ENCODE data around the gene IL17RC.
"Not testable (repeated sequence)": the region's sequence is repeated elsewhere in the genome, so short reads cannot be mapped to it uniquely, and the experiment has no call there.

The IL17RC gene

GRCh38 chr3:9916734-9917680 lies at the start of gene IL17RC:
IL17RC (plus strand) TSS chr3:9917098; CDS start chr3:9917316, 218 bp downstream.
- FAIRE-seq (peak; percentile 86), DNase-seq (ENCODE audit: insufficient read length, low spot score) (peak; percentile 94)
- 0 out of 2 replicates have a peak, but pooled peaks have one; percentile 28 for TF ChIP-seq POLR2A (IDR thresholded peaks at IDR 0.05; ENCODE audit: low read depth, low read length)

- DNase-seq (ENCODE audit: insufficient read length, low spot score) (no peak), FAIRE-seq (no peak)
- TF ChIP-seq POLR2A (IDR thresholded peaks at IDR 0.05; ENCODE audit: low read depth, low read length): no peak
Measured at GRCh38 chr3:9867106-9867505, 49.8 kb upstream of the IL17RC start.

GRCh38 chr3:9869955-9870354 lies 46.9 kb upstream of the IL17RC start:
- no peak for TF ChIP-seq POLR2A (IDR thresholded peaks at IDR 0.05; ENCODE audit: low read depth, low read length)
- FAIRE-seq (no peak), DNase-seq (ENCODE audit: insufficient read length, low spot score) (no peak)

GRCh38 chr3:9870978-9871377 lies 45.9 kb upstream of the IL17RC start:
- DNase-seq (ENCODE audit: insufficient read length, low spot score) (no peak), FAIRE-seq (no peak)
- TF ChIP-seq POLR2A (IDR thresholded peaks at IDR 0.05; ENCODE audit: low read depth, low read length): no peak

- FAIRE-seq; DNase-seq (ENCODE audit: insufficient read length, low spot score): not testable (repeated sequence)
Measured at GRCh38 chr3:9872067-9872466, 44.8 kb upstream of the IL17RC start.

- no peak for TF ChIP-seq POLR2A (IDR thresholded peaks at IDR 0.05; ENCODE audit: low read depth, low read length)
- DNase-seq (ENCODE audit: insufficient read length, low spot score): no peak
- FAIRE-seq: no peak
Measured at GRCh38 chr3:9875448-9875847, 41.5 kb upstream of the IL17RC start.

GRCh38 chr3:9876255-9876654 lies 40.6 kb upstream of the IL17RC start:
- not testable (repeated sequence) for DNase-seq (ENCODE audit: insufficient read length, low spot score); FAIRE-seq

GRCh38 chr3:9876991-9877390 lies 39.9 kb upstream of the IL17RC start:
- FAIRE-seq: no peak
- TF ChIP-seq POLR2A (IDR thresholded peaks at IDR 0.05; ENCODE audit: low read depth, low read length): no peak
- no peak for DNase-seq (ENCODE audit: insufficient read length, low spot score)

GRCh38 chr3:9878700-9879099 lies 38.2 kb upstream of the IL17RC start:
- no peak for FAIRE-seq
- DNase-seq (ENCODE audit: insufficient read length, low spot score): no peak
- no peak for TF ChIP-seq POLR2A (IDR thresholded peaks at IDR 0.05; ENCODE audit: low read depth, low read length)

- no peak for TF ChIP-seq POLR2A (IDR thresholded peaks at IDR 0.05; ENCODE audit: low read depth, low read length)
- FAIRE-seq (no peak), DNase-seq (ENCODE audit: insufficient read length, low spot score) (no peak)
Measured at GRCh38 chr3:9879830-9880549, 36.9 kb upstream of the IL17RC start, which contains the start of gene CIDEC. CIDEC (minus strand) TSS chr3:9880253; CDS start chr3:9878486, 1,767 bp downstream.

- FAIRE-seq (no peak), DNase-seq (ENCODE audit: insufficient read length, low spot score) (no peak)
- no peak for TF ChIP-seq POLR2A (IDR thresholded peaks at IDR 0.05; ENCODE audit: low read depth, low read length)
Measured at GRCh38 chr3:9881441-9881840, 35.5 kb upstream of the IL17RC start.

- no peak for TF ChIP-seq POLR2A (IDR thresholded peaks at IDR 0.05; ENCODE audit: low read depth, low read length)
- FAIRE-seq (no peak), DNase-seq (ENCODE audit: insufficient read length, low spot score) (no peak)
Measured at GRCh38 chr3:9883706-9884554, 33.0 kb upstream of the IL17RC start.

- DNase-seq (ENCODE audit: insufficient read length, low spot score) (peak; percentile 78), FAIRE-seq (peak; percentile 85)
- no peak for TF ChIP-seq POLR2A (IDR thresholded peaks at IDR 0.05; ENCODE audit: low read depth, low read length)
Measured at GRCh38 chr3:9884555-9885165, 32.2 kb upstream of the IL17RC start.
